ENCODE measurements around the gene APOL1. TPM values are rescaled to one million over a fixed set of nuclear protein-coding genes. Genes with fewer than 3 reads are reported as not detected.
"Not testable (repeated sequence)": the region's sequence is repeated elsewhere in the genome, so short reads cannot be mapped to it uniquely, and the experiment has no call there.

The APOL1 gene
- total and polyA plus RNA-seq, 2 donors: 14.2 to 62.6 TPM

GRCh38 chr22:36229649-36230048, 23.3 kb upstream of the APOL1 start:
- DNase-seq (ENCODE audit: low read depth in 6 of 9, low spot score in 9 of 9); H3K4me1 ChIP-seq (ENCODE audit: control insufficient read depth in 2 of 2, insufficient read depth in 2 of 2, low read length in 2 of 2); H3K9me3 ChIP-seq (ENCODE audit: control insufficient read depth in 2 of 2, insufficient read depth in 1 of 2, low read length in 1 of 2); H3K4me3 ChIP-seq (ENCODE audit: low read length in 2 of 2); H3K27me3 ChIP-seq (ENCODE audit: control insufficient read depth in 2 of 2, insufficient read depth in 1 of 2, low read length in 1 of 2): not testable (repeated sequence)
- H3K27ac ChIP-seq (ENCODE audit: low read depth in 1 of 2, low read length in 1 of 2): peak overlapping the region in 1 of 2 donors; percentile 11
- peaks cover 46 to 52% of the 10 kb centered on the region in 2 donors for H3K36me3 ChIP-seq (ENCODE audit: control insufficient read depth in 2 of 2, insufficient read depth in 2 of 2, low read length in 1 of 2)
- WGBS: 98% methylated on average over 3 of the region's 3 CpGs

- H3K4me1 ChIP-seq (ENCODE audit: control insufficient read depth in 2 of 2, insufficient read depth in 2 of 2, low read length in 2 of 2); H3K27me3 ChIP-seq (ENCODE audit: control insufficient read depth in 2 of 2, insufficient read depth in 1 of 2, low read length in 1 of 2); H3K9me3 ChIP-seq (ENCODE audit: control insufficient read depth in 2 of 2, insufficient read depth in 1 of 2, low read length in 1 of 2); DNase-seq (ENCODE audit: low read depth in 6 of 9, low spot score in 9 of 9); H3K4me3 ChIP-seq (ENCODE audit: low read length in 2 of 2); H3K27ac ChIP-seq (ENCODE audit: low read depth in 1 of 2, low read length in 1 of 2): not testable (repeated sequence)
- WGBS: 98% methylated on average over 5 of the region's 5 CpGs
- peaks cover 51% of the 10 kb centered on the region in 2 donors for H3K36me3 ChIP-seq (ENCODE audit: control insufficient read depth in 2 of 2, insufficient read depth in 2 of 2, low read length in 1 of 2)
These were observed 21.9 kb upstream of the APOL1 start for GRCh38 chr22:36231051-36231450.

GRCh38 chr22:36232715-36233401, 20.1 kb upstream of the APOL1 start:
- Histone ChIP-seq H3K4me1 (ENCODE audit: control insufficient read depth in 2 of 2, insufficient read depth in 2 of 2, low read length in 2 of 2) (peaks cover 4 to 10% of the 10 kb centered on the region in 2 donors), H3K9me3 (ENCODE audit: control insufficient read depth in 2 of 2, insufficient read depth in 1 of 2, low read length in 1 of 2) (peaks cover 0 to 9% of the 10 kb centered on the region in 2 donors), H3K27me3 (ENCODE audit: control insufficient read depth in 2 of 2, insufficient read depth in 1 of 2, low read length in 1 of 2) (no peaks in the 10 kb centered on the region), H3K36me3 (ENCODE audit: control insufficient read depth in 2 of 2, insufficient read depth in 2 of 2, low read length in 1 of 2) (peaks cover 49% of the 10 kb centered on the region in 2 donors), H3K27ac (ENCODE audit: low read depth in 1 of 2, low read length in 1 of 2) (no peak overlapping the region), H3K4me3 (ENCODE audit: low read length in 2 of 2) (no peak overlapping the region)
- 89% methylated on average over 13 of the region's 13 CpGs for WGBS
- DNase-seq (ENCODE audit: low read depth in 6 of 9, low spot score in 9 of 9): no peak

- WGBS: 98% methylated on average over 7 of the region's 7 CpGs
- DNase-seq (ENCODE audit: low read depth in 6 of 9, low spot score in 9 of 9): no peak
- Histone ChIP-seq H3K36me3 (ENCODE audit: control insufficient read depth in 2 of 2, insufficient read depth in 2 of 2, low read length in 1 of 2) (peaks cover 41 to 44% of the 10 kb centered on the region in 2 donors), H3K27ac (ENCODE audit: low read depth in 1 of 2, low read length in 1 of 2) (no peak overlapping the region), H3K27me3 (ENCODE audit: control insufficient read depth in 2 of 2, insufficient read depth in 1 of 2, low read length in 1 of 2) (no peaks in the 10 kb centered on the region), H3K4me1 (ENCODE audit: control insufficient read depth in 2 of 2, insufficient read depth in 2 of 2, low read length in 2 of 2) (peaks cover 7 to 19% of the 10 kb centered on the region in 2 donors), H3K9me3 (ENCODE audit: control insufficient read depth in 2 of 2, insufficient read depth in 1 of 2, low read length in 1 of 2) (peaks cover 0 to 11% of the 10 kb centered on the region in 2 donors), H3K4me3 (ENCODE audit: low read length in 2 of 2) (no peak overlapping the region)
These were observed 19.1 kb upstream of the APOL1 start for GRCh38 chr22:36233796-36234195.

GRCh38 chr22:36234213-36234612, 18.7 kb upstream of the APOL1 start:
- H3K27ac ChIP-seq (ENCODE audit: low read depth in 1 of 2, low read length in 1 of 2): no peak overlapping the region
- 91% methylated on average over 2 of the region's 2 CpGs for WGBS

GRCh38 chr22:36234919-36235318, 18.0 kb upstream of the APOL1 start:
- Histone ChIP-seq H3K36me3 (ENCODE audit: control insufficient read depth in 2 of 2, insufficient read depth in 2 of 2, low read length in 1 of 2) (peaks cover 37 to 42% of the 10 kb centered on the region in 2 donors), H3K4me3 (ENCODE audit: low read length in 2 of 2) (no peak overlapping the region), H3K27me3 (ENCODE audit: control insufficient read depth in 2 of 2, insufficient read depth in 1 of 2, low read length in 1 of 2) (no peaks in the 10 kb centered on the region), H3K4me1 (ENCODE audit: control insufficient read depth in 2 of 2, insufficient read depth in 2 of 2, low read length in 2 of 2) (peaks cover 7 to 23% of the 10 kb centered on the region in 2 donors), H3K9me3 (ENCODE audit: control insufficient read depth in 2 of 2, insufficient read depth in 1 of 2, low read length in 1 of 2) (peaks cover 0 to 11% of the 10 kb centered on the region in 2 donors), H3K27ac (ENCODE audit: low read depth in 1 of 2, low read length in 1 of 2) (no peak overlapping the region)
- DNase-seq (ENCODE audit: low read depth in 6 of 9, low spot score in 9 of 9): no peak
- 88% methylated on average over 2 of the region's 2 CpGs for WGBS

More at GRCh38 chr22:36234213-36234612, 18.7 kb upstream of the APOL1 start:
- peaks cover 37 to 42% of the 10 kb centered on the region in 2 donors for H3K36me3 ChIP-seq (ENCODE audit: control insufficient read depth in 2 of 2, insufficient read depth in 2 of 2, low read length in 1 of 2)
- H3K4me1 ChIP-seq (ENCODE audit: control insufficient read depth in 2 of 2, insufficient read depth in 2 of 2, low read length in 2 of 2): peaks cover 7 to 19% of the 10 kb centered on the region in 2 donors
- no peak overlapping the region for H3K4me3 ChIP-seq (ENCODE audit: low read length in 2 of 2)
- peaks cover 0 to 11% of the 10 kb centered on the region in 2 donors for H3K9me3 ChIP-seq (ENCODE audit: control insufficient read depth in 2 of 2, insufficient read depth in 1 of 2, low read length in 1 of 2)
- H3K27me3 ChIP-seq (ENCODE audit: control insufficient read depth in 2 of 2, insufficient read depth in 1 of 2, low read length in 1 of 2): no peaks in the 10 kb centered on the region
- no peak for DNase-seq (ENCODE audit: low read depth in 6 of 9, low spot score in 9 of 9)

- peaks cover 7 to 27% of the 10 kb centered on the region in 2 donors for H3K4me1 ChIP-seq (ENCODE audit: control insufficient read depth in 2 of 2, insufficient read depth in 2 of 2, low read length in 2 of 2)
- H3K4me3 ChIP-seq (ENCODE audit: low read length in 2 of 2): no peak overlapping the region
- H3K27me3 ChIP-seq (ENCODE audit: control insufficient read depth in 2 of 2, insufficient read depth in 1 of 2, low read length in 1 of 2): no peaks in the 10 kb centered on the region
- peaks cover 0 to 11% of the 10 kb centered on the region in 2 donors for H3K9me3 ChIP-seq (ENCODE audit: control insufficient read depth in 2 of 2, insufficient read depth in 1 of 2, low read length in 1 of 2)
- peaks cover 33 to 39% of the 10 kb centered on the region in 2 donors for H3K36me3 ChIP-seq (ENCODE audit: control insufficient read depth in 2 of 2, insufficient read depth in 2 of 2, low read length in 1 of 2)
- DNase-seq (ENCODE audit: low read depth in 6 of 9, low spot score in 9 of 9): no peak
- H3K27ac ChIP-seq (ENCODE audit: low read depth in 1 of 2, low read length in 1 of 2): no peak overlapping the region
- 93% methylated on average over 3 of the region's 3 CpGs for WGBS
These were observed 17.3 kb upstream of the APOL1 start for GRCh38 chr22:36235585-36235984.

- Histone ChIP-seq H3K4me1 (ENCODE audit: control insufficient read depth in 2 of 2, insufficient read depth in 2 of 2, low read length in 2 of 2) (peaks cover 7 to 27% of the 10 kb centered on the region in 2 donors), H3K4me3 (ENCODE audit: low read length in 2 of 2) (no peak overlapping the region)
- no peak for DNase-seq (ENCODE audit: low read depth in 6 of 9, low spot score in 9 of 9)
These were observed 16.3 kb upstream of the APOL1 start for GRCh38 chr22:36236388-36237319.

More at GRCh38 chr22:36236388-36237319, 16.3 kb upstream of the APOL1 start:
- peaks cover 0 to 11% of the 10 kb centered on the region in 2 donors for H3K9me3 ChIP-seq (ENCODE audit: control insufficient read depth in 2 of 2, insufficient read depth in 1 of 2, low read length in 1 of 2)
- 94% methylated on average over 14 of the region's 14 CpGs for WGBS
- H3K27ac ChIP-seq (ENCODE audit: low read depth in 1 of 2, low read length in 1 of 2): peak overlapping the region in 1 of 2 donors; percentile 33
- peaks cover 22 to 33% of the 10 kb centered on the region in 2 donors for H3K36me3 ChIP-seq (ENCODE audit: control insufficient read depth in 2 of 2, insufficient read depth in 2 of 2, low read length in 1 of 2)
- H3K27me3 ChIP-seq (ENCODE audit: control insufficient read depth in 2 of 2, insufficient read depth in 1 of 2, low read length in 1 of 2): no peaks in the 10 kb centered on the region
